Measurements from ENCODE around the gene WBP1L.
"Not testable (repeated sequence)": the region's sequence is repeated elsewhere in the genome, so short reads cannot be mapped to it uniquely, and the experiment has no call there.

Gene WBP1L

GRCh38 chr10:102850025-102850518 is 106.3 kb downstream of the WBP1L start:
- no peak for DNase-seq

- not testable (repeated sequence) for DNase-seq
Observed at GRCh38 chr10:102853237-102853636, 109.5 kb downstream of the WBP1L start.

- not testable (repeated sequence) for DNase-seq
Observed at GRCh38 chr10:102855731-102856436, 112.1 kb downstream of the WBP1L start.

- no peak for DNase-seq
Observed at GRCh38 chr10:102856758-102857424, 113.1 kb downstream of the WBP1L start.

GRCh38 chr10:102859911-102860310 is 116.2 kb downstream of the WBP1L start:
- DNase-seq, result no peak

GRCh38 chr10:102863660-102864059 is 119.9 kb downstream of the WBP1L start:
- no peak for DNase-seq

- no peak for DNase-seq
Observed at GRCh38 chr10:102865620-102866019, 121.9 kb downstream of the WBP1L start.

Measured in effector CD8-positive, alpha-beta T cell (primary cell).